HG03571 (cell line): Measurements from ENCODE around the gene PDE4A.
"Not testable (repeated sequence)": the region's sequence is repeated elsewhere in the genome, so short reads cannot be mapped to it uniquely, and the experiment has no call there.

Experiments
- ATAC-seq: cut with Tn5 transposase; IDR thresholded peaks from one replicate; pipeline ENCODE4 v1.9.1; 2021; ENCODE audit not compliant: unreplicated experiment

PDE4A gene

GRCh38 chr19:10403137-10404021 lies 17.0 kb upstream of the PDE4A start, which contains the start of gene CDC37:
Gene CDC37 (minus strand): TSS chr19:10403542. CDS start chr19:10403479, 63 bp downstream.
- peak; percentile 67 for ATAC-seq

- ATAC-seq: no peak
These were observed 15.2 kb upstream of the PDE4A start for GRCh38 chr19:10404888-10405820.

DNA sequence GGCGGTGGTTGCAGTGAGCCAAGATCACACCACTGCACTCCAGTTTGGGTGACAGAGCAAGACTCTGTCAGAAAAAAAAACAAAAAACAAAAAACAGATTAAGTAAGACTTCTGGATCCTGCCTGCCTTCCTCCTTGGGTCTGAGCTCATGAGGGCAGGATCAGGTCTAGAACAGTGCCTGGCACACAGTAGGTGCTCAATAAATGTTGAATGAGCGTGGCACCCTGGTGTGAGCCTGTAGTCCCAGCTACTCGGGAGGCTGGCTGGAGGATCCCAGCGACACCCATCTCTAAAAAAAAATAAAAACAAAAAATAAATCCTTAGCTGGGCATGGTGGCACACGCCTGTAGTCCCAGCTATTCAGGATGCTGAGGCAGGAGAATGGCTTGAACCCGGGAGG lies 14.1 kb upstream of the PDE4A start:
- ATAC-seq: no peak

GRCh38 chr19:10407096-10407495 lies 13.2 kb upstream of the PDE4A start:
- ATAC-seq: no peak

DNA sequence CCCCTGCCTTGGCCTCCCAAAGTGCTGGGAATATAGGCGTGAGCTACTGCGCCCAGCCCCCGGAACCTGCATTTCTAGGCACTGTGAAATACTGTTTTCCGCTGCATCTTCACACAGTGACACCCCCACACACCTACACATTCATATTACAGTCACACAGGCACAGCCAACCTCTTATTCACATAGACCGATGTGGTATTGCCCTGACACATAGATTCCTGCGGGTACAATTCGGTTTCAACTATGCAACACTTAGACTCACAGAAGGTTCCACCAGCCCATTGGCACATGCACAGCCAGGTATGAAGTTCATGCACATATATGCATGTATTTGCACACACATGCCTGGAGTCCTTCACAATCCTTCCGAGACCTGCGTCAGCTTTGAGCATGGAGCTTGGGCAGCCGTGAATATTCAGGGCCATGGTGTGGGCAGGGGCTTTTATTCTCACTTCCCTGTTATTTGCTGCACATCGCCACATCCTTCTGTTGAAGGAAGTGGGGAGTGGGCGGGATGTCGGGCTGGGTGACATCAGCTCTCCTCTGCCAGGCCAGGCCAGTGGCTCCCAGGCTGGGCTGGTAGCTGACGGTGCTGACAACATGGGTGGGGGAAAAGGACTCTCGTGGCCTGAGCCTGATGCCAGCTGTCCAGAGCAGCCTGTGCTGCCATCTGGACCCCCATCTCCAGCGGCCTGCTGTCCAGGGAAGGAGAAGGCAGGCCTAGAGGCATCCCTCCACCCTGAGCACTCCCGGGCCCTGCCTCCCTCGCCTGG lies 11.6 kb upstream of the PDE4A start:
- ATAC-seq: no peak

DNA sequence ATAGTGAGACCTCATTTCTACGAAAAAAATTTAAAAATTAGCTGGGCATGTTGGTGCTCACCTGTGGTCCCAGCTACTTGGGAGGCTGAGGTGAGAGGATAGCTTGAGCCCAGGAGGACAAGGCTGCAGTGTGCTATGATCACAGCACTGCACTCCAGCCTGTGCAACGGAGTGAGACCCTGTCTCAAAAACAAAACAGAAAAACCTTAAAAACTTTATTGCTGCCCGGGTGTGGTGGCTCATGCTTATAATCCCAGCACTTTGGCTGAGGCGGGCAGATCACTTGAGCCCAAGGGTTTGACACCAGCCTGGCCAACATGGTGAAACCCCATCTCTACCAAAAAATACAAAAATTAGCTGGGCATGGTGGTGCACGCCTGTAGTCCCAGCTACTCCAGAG lies 9.1 kb upstream of the PDE4A start:
- not testable (repeated sequence) for ATAC-seq

- peak; percentile 38 for ATAC-seq
These were observed 7.9 kb upstream of the PDE4A start for GRCh38 chr19:10412257-10412977.

DNA sequence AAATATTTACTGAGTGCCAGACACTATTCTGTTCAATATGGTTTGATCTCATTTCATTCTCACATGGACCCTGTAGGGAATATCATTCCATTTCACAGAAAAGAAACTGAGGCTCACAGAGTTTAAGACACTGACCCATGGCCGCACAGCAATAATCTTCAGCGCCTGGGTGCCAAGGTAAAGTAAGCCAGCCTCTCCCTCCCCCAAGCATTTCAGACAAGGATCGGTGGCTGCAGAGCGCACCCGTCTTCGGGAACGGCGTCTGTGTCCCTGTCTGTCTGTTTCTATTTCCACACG lies 4.3 kb upstream of the PDE4A start:
- ATAC-seq: no peak

DNA sequence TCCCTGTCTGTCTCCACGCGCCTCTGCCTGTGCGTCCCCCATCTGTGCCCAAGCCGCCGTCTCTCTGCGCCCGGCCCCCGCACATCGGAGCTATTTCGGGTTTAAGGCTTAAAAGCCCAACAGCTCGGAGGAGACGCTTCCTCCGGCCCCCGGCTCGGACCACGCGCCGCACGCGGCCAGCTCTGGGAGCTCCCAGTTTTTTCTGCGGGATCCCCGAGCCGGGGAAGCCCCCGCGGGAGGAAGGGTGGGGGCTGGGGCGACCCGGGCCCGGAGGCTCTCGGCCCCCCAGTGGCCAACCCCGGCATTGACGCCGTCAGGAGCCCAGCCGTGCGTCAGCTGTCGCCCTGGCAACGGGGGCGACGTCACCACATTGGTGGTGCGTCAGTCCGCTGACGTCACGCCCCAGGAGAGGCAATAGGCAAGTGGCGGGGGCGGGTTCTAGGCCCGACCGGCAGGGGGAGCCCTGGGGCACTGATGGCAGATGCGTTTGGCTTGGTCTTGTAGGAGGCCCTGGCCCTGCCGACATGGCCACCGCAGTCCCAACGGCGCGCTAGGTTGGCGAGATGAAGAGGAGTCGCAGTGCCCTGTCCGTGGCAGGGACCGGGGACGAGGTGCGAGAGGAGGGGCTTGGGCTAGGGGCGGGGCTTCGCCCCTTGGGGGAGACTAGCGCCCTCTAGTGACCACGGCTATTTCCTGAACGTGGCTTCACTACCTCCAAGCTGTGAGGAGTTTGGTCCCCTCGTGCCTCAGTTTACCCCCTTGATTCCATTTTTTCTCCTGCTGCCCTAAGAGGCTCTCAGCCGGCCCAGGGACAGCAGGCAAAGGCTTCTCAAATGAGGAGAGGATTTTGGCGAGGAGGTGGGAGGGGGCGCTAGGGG lies 3.7 kb upstream of the PDE4A start:
- ATAC-seq: peak; percentile 39

GRCh38 chr19:10417541-10418234 lies 2.6 kb upstream of the PDE4A start:
- ATAC-seq: no peak

DNA sequence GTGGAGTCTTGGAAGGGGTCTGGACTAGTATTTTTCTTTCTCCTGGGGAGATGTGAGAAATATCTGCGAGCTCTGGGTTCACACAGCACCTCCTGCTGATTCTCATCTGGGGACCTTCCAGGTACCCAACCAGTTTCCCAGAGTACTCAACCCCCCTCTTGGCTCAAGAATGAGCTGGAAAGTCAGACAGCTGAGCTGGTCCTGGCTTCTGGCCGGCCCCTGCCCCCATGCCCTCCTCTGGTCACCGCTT lies 2.2 kb upstream of the PDE4A start:
- no peak for ATAC-seq

GRCh38 chr19:10418485-10419199 lies 1.7 kb upstream of the PDE4A start:
- ATAC-seq: no peak

DNA sequence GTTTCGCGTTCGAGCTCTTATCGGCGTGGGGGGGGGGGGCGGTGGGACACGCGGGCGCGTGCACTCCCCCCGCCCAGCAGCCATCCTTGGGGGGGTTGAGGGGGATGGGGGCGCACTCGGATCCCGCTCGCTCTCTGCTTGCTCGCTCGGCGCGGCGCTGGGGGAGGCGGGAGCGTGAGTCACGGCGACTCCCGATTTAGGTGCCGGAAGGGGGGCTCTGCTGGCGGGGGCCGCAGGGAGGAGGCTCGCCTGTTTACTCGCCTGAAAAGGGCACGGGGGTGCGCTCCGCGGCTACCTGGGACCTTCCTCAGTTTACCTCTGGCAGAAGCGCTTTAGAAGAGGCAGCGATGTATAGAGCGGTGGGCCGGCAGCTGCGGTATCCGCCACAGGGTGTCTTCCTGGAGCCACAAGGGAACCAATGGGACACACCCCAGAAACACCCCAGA lies 1.1 kb upstream of the PDE4A start:
- ATAC-seq: no peak

- no peak for ATAC-seq
These were observed 493 bp upstream of the PDE4A start for GRCh38 chr19:10419646-10420443.

- no peak for ATAC-seq
These were observed 1.1 kb downstream of the PDE4A start for GRCh38 chr19:10421240-10422045.

DNA sequence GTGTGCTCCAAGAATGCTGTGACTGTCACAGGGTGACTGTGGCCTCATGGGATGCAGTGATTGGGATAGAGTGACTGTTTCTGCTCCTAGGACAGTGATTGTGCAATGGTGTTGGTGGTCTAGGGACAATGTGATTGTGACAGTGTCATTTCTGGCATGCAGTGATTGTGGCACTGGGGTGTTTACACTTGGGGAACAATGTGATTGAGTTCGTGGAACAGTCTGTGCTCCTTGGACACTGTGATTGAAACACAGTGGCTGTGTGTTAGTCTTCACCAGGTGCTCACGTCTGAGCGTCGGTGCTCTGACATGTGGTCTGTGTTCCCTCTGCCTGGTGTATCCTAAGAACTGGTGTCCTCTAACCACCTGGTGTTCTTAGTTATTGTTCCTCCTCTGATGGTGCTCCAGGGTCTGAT lies 1.7 kb downstream of the PDE4A start:
- no peak for ATAC-seq

DNA sequence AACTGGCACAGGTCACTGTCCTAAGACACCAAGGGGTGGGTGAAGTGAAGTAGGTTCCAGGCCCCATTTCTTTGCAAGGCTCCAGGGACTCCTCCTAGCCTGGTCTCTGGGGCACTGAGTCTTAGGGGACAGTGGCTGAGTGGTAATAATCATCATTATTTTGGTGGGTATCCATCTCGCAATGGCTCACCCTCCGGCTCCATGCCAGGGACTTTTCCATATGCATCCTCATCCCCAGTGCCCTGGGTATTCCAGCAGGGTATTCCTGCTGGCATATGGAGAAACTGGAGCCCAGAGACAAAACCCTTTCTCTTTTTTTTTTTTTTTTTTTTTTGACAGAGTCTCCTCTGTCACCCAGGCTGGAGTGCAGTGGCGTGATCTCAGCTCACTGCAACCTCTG lies 2.5 kb downstream of the PDE4A start:
- ATAC-seq: no peak
